Ovary (tissue), 9 donors: ENCODE measurements around the gene TMEM214. TPM values are rescaled to one million over a fixed set of nuclear protein-coding genes. Genes with fewer than 3 reads are reported as not detected.
A peak's percentile ranks its signal among the peaks of the same experiment; 100 is the strongest.

Experiments
- DNase-seq, 5 donors: peaks; one replicate each; pipeline ENCODE4 v3.0.0-alpha.2; 2019 to 2020
- H3K27ac ChIP-seq, 2 donors: fragments of 200-600 bp; one replicate each; pipeline versions ENCODE4 v1.5.1 to v1.8.0; 2019 to 2022
- H3K27me3 ChIP-seq: fragments of 200-600 bp; one replicate; pipeline ENCODE4 v1.8.0; 2022
- H3K36me3 ChIP-seq: fragments of 200-600 bp; sonication (generic); one replicate; pipeline ENCODE4 v1.5.1; 2019
- H3K4me1 ChIP-seq: one replicate; pipeline ENCODE4 v1.8.1; 2013; ENCODE audit warnings: mild to moderate bottlenecking, moderate library complexity; ENCODE audit not compliant: insufficient read depth
- H3K4me3 ChIP-seq: fragments of 200-600 bp; sonication (generic); one replicate; pipeline ENCODE4 v1.5.1; 2017
- H3K9me3 ChIP-seq, 2 donors: fragments of 200-600 bp in 1 of 2; sonication (generic) in 1 of 2; one replicate each; pipeline versions ENCODE4 v1.5.1 to v1.8.1; 2013 to 2019; ENCODE audit warnings: mild to moderate bottlenecking in 1 of 2, moderate library complexity in 1 of 2
- EP300 ChIP-seq: sonication (generic); formaldehyde crosslinking; IDR thresholded peaks from one replicate; pipeline ENCODE4 v1.6.1; 2017; ENCODE audit warnings: antibody characterized with exemption
- POLR2A ChIP-seq: fragments of 450-650 bp; IDR thresholded peaks from one replicate; pipeline ENCODE4 v1.6.1; 2017; ENCODE audit warnings: antibody characterized with exemption, mild to moderate bottlenecking, moderate library complexity
- WGBS, 3 donors: extraction: QIAGEN DNeasy Blood & Tissue Kit in 1 of 3; methylation state at CpG; one replicate each; pipeline versions ENCODE4 v1.1.5 to v1.1.7; 2013 to 2017; 5-methylcytosine and 5-hydroxymethylcytosine counted together
- intact Hi-C, 4 donors: fragments of 100-400 bp; cut with DNase I; formaldehyde crosslinking; loops; one replicate each; pipeline versions ENCODE4 v1.11.0 to v1.15.1; 2022 to 2023
- polyA plus RNA-seq, 2 donors: library from polyadenylated mRNA; stranded (reverse); fragments of 200-250 nt in 1 of 2; fragments of 350-450 nt in 1 of 2; fragmentation: Illumina TruSeq in 1 of 2; extraction: RNeasy Lipid Tissue Mini Kit (QIAGEN cat#74804) in 1 of 2; gene quantifications; one replicate each; pipeline ENCODE4 v1.2.3, GENCODE V29; 2013 to 2014
- total RNA-seq, 7 donors: library from RNA; depleted of rRNA in 2 of 7; stranded (reverse); fragments of >200 nt in 2 of 7; fragmentation: NEBNext Ultra II Directional in 3 of 7; extraction: Animal tissue kit (Norgen Biotek cat#: 25700) in 3 of 7; gene quantifications; one replicate each; pipeline versions ENCODE4 v1.1.0 to v1.2.4, GENCODE V29; 2016 to 2023
- TF ChIP-seq, protein P1 (sequence below), 3 donors: fragments of 450-650 bp in 2 of 3; fragments of 200-600 bp in 1 of 3; IDR thresholded peaks; one replicate each; pipeline versions ENCODE4 v1.5.1 to v1.8.0; 2016 to 2022; ENCODE audit warnings: antibody characterized with exemption in 3 of 3, mild to moderate bottlenecking in 1 of 3
- donor health status: DM: no; HTN: no; CAD: no; lungs with moderate emphysema.
- donor health status: DM: no; HTN: no; CAD: no.
- donor health status: Bipolar disorder and iron deficiency.
- donor health status: DM: yes; HTN: yes; CAD: no.
- donor health status: DM: no; HTN: no; CAD: no.
- donor health status: DM: yes; HTN: yes; CAD: no.

Gene TMEM214
- total and polyA plus RNA-seq, 9 donors: 26.5 to 101 (median 67.1) TPM

DNA sequence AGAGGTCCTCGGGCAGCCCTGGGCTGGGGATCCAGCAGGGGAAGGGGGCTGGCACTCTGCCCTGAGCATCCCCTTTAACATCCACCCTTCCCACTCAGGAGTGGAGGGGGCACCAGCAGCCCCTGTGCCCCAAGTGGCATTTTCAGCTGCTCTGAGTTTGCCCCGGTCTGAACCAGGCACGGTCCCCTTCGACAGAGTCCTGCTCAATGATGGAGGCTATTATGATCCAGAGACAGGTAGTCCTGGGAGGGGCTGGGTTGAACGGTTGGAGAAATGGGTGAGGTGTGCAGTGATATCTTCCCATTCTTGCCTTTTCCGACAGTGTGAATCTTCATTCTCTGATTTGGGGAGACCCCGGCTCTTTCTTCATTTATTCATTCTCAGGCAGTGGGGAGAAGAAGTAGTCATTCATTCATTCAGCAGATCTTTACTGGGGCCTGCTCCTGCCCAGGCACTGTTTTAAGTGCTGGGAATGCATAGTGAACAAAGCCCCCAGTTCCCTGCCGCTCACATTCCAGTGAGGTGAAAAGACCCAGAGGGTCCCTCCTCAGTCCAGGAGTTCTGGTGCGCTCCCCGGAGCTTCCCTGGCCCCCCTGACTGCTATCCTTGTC lies 52.4 kb downstream of the TMEM214 start:
- peak overlapping the region in 1 of 2 donors; percentile 70 for H3K27ac ChIP-seq
- intact Hi-C loops: loop anchor here (5.0 to 10.0 kb wide), 4 partner anchors 33 to 110 kb away; partner anchors contain the start of genes AGBL5 (in 2 of the 4), MAPRE3 (in 2 of the 4) and TMEM214 (in 2 of the 4)
- DNase-seq: peak in 1 of 5 donors; percentile 58
- H3K9me3 ChIP-seq: no peaks in the 10 kb centered on the region
- no peaks in the 10 kb centered on the region for H3K36me3 ChIP-seq
- 47 to 56% (median 50%) methylated on average over 10 of the region's 10 CpGs for WGBS, 3 donors
- no peaks in the 10 kb centered on the region for H3K27me3 ChIP-seq
- peak overlapping the region; percentile 61 for H3K4me3 ChIP-seq
- TF ChIP-seq POLR2A: no peak
- H3K4me1 ChIP-seq: peaks cover 14% of the 10 kb centered on the region

DNA sequence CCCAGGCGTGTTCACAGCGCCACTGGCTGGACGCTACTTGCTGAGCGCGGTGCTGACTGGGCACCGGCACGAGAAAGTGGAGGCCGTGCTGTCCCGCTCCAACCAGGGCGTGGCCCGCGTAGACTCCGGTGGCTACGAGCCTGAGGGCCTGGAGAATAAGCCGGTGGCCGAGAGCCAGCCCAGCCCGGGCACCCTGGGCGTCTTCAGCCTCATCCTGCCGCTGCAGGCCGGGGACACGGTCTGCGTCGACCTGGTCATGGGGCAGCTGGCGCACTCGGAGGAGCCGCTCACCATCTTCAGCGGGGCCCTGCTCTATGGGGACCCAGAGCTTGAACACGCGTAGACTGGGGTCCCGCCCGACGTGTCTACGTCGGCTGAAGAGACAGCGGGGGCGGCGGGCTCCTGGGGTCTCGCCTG lies 52.9 kb downstream of the TMEM214 start:
- intact Hi-C loops: loop anchor here (2.0 to 10.0 kb wide), 5 partner anchors 33 to 123 kb away; partner anchors contain the start of genes AGBL5 (in 2 of the 4), MAPRE3 (in 2 of the 4) and TMEM214 (in 2 of the 4)
- H3K36me3 ChIP-seq: no peaks in the 10 kb centered on the region
- peaks cover 9% of the 10 kb centered on the region for H3K4me1 ChIP-seq
- DNase-seq: peak; percentile 78 to 84 (median 78)
- H3K9me3 ChIP-seq: no peaks in the 10 kb centered on the region
- H3K27me3 ChIP-seq: no peaks in the 10 kb centered on the region
- peak overlapping the region; percentile 61 for H3K4me3 ChIP-seq
- WGBS, 3 donors: 4 to 10% (median 6%) methylated on average over 8 to 38 of the region's 38 CpGs
- H3K27ac ChIP-seq: peak overlapping the region; percentile 59 to 70
- TF ChIP-seq POLR2A: no peak
- TF ChIP-seq, protein P1, sequence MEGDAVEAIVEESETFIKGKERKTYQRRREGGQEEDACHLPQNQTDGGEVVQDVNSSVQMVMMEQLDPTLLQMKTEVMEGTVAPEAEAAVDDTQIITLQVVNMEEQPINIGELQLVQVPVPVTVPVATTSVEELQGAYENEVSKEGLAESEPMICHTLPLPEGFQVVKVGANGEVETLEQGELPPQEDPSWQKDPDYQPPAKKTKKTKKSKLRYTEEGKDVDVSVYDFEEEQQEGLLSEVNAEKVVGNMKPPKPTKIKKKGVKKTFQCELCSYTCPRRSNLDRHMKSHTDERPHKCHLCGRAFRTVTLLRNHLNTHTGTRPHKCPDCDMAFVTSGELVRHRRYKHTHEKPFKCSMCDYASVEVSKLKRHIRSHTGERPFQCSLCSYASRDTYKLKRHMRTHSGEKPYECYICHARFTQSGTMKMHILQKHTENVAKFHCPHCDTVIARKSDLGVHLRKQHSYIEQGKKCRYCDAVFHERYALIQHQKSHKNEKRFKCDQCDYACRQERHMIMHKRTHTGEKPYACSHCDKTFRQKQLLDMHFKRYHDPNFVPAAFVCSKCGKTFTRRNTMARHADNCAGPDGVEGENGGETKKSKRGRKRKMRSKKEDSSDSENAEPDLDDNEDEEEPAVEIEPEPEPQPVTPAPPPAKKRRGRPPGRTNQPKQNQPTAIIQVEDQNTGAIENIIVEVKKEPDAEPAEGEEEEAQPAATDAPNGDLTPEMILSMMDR (IDR thresholded peaks at IDR 0.05): peak in 1 of 3 donors; percentile 41
- no peak for TF ChIP-seq EP300

DNA sequence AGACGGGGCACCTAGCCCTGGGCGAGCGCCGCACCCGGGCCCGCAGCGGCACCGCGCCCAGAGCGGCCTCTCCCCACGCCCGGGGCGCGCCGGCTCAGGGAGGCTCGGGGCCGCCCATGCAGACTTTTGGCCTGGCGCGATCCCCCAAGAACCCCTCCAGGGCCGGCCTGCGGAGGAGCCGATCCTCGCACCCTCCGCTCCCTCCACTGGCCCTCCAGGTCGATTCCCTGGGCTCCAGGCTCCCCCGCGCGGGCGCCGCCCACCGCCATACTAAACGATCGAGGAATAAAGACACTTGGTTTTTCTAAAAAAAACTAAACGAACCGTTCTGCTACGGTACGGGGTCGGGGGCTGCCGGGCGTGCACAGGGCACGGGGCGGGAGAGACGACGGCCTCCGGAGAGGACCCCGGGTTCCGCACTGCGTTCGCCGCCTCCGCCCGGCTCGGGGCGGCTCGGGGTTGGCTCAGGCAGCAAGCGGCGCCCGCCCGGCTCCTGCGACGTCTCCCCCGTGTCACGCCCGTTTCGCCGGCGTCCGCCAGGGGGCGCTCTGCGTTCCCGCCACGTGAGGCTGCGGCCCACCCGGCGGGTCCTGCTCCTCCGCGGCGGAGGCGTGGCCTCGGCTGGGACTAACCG lies 53.4 kb downstream of the TMEM214 start:
- peaks cover 8% of the 10 kb centered on the region for H3K4me1 ChIP-seq

DNA sequence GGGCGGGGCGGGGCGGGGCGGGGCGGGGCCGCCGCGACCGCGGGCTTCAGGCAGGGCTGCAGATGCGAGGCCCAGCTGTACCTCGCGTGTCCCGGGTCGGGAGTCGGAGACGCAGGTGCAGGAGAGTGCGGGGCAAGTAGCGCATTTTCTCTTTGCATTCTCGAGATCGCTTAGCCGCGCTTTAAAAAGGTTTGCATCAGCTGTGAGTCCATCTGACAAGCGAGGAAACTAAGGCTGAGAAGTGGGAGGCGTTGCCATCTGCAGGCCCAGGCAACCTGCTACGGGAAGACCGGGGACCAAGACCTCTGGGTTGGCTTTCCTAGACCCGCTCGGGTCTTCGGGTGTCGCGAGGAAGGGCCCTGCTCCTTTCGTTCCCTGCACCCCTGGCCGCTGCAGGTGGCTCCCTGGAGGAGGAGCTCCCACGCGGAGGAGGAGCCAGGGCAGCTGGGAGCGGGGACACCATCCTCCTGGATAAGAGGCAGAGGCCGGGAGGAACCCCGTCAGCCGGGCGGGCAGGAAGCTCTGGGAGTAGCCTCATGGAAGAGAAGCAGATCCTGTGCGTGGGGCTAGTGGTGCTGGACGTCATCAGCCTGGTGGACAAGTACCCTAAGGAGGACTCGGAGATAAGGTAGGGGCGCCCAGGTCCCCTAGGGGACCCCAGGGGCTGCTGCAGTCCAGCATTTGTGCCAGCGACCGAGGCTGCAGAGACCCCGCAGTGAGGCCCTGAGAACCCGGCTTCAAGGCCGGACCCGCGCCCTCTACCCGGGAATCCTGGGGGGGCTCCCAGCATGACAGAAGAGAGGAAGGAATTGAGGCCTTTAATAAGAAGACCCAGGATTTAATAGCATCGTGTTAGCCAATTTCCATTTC lies 54.2 kb downstream of the TMEM214 start, which contains the start of gene KHK:
KHK (plus strand) TSS at position 49 of the 870 bp plus-strand sequence; CDS start at position 537, 488 bp downstream.
- DNase-seq: peak; percentile 54 to 73 (median 67)
- intact Hi-C loops: loop anchor here (2.0 to 10.0 kb wide), 5 partner anchors 35 to 124 kb away; partner anchors contain the start of genes AGBL5 (in 2 of the 4), MAPRE3 (in 2 of the 4) and TMEM214 (in 2 of the 4)
- Histone ChIP-seq H3K27ac (peak within 1 kb of the TSS; percentile 59 to 70), H3K9me3 (no peaks in the 10 kb centered on the region), H3K27me3 (no peaks in the 10 kb centered on the region), H3K4me3 (peak within 1 kb of the TSS; percentile 61), H3K4me1 (peaks cover 3% of the 10 kb centered on the region), H3K36me3 (no peaks in the 10 kb centered on the region)
- no peak for TF ChIP-seq EP300
- 11 to 12% (median 11%) methylated on average over 42 to 54 of the region's 54 CpGs for WGBS, 3 donors

More for the DNA sequence above, 53.4 kb downstream of the TMEM214 start:
- peak; percentile 93 to 98 (median 95) for DNase-seq
- TF ChIP-seq, protein P1 (IDR thresholded peaks at IDR 0.05): peak; percentile 73 to 97 (median 97)
- TF ChIP-seq EP300 (no peak), POLR2A (peak; percentile 43)
- peak overlapping the region; percentile 61 for H3K4me3 ChIP-seq
- intact Hi-C loops: loop anchor here (2.0 to 10.0 kb wide), 5 partner anchors 34 to 123 kb away; partner anchors contain the start of genes AGBL5 (in 2 of the 4), MAPRE3 (in 2 of the 4) and TMEM214 (in 2 of the 4)
- H3K36me3 ChIP-seq: no peaks in the 10 kb centered on the region
- H3K27me3 ChIP-seq: no peaks in the 10 kb centered on the region
- 1% methylated on average over 44 to 81 of the region's 81 CpGs for WGBS, 3 donors
- H3K27ac ChIP-seq: peak overlapping the region; percentile 59 to 70
- H3K9me3 ChIP-seq: no peaks in the 10 kb centered on the region
